IMR-90 (cell line): Measurements from ENCODE around the gene MINK1. TPM values are rescaled to one million over a fixed set of nuclear protein-coding genes. Genes with fewer than 3 reads are reported as not detected.

Experiments
- ATAC-seq: fragments of 200-7000 bp; cut with Tn5 transposase; 2 replicates; pipeline ENCODE4 v1.9.1; 2020; ENCODE audit warnings: low read depth, mild to moderate bottlenecking, moderate library complexity
- BruUV-seq: library from RNA; stranded (reverse); fragments of 400-500 nt; replicated peaks from 2 replicates; lab custom pipeline; 2021; lab: Mats Ljungman, UMichigan
- CTCF ChIA-PET: fragments of 300-600 bp; formaldehyde crosslinking; extraction: SDS; loops from one replicate; lab custom pipeline; 2021; ENCODE audit warnings: antibody characterized with exemption; lab: Yijun Ruan, JAX
- POLR2A ChIA-PET: fragments of 300-600 bp; sonication (Branson Sonifier 250); formaldehyde crosslinking; loops from one replicate; lab custom pipeline; 2022; ENCODE audit warnings: antibody characterized with exemption; ENCODE audit not compliant: unreplicated experiment; lab: Charles Lee
- DNase-seq: peaks from one replicate; pipeline ENCODE4 v3.0.0; 2013
- H2AFZ ChIP-seq: replicated peaks from 2 replicates; pipeline ENCODE3; 2013; ENCODE audit warnings: low read length, mild to moderate bottlenecking; ENCODE audit not compliant: poor library complexity
- H2AK5ac ChIP-seq: 2 replicates; pipeline ENCODE4 v1.6.1; 2013; ENCODE audit warnings: low read depth, low read length, inconsistent platforms
- H2AK9ac ChIP-seq: replicated peaks from 2 replicates; pipeline ENCODE3; 2013; ENCODE audit warnings: mild to moderate bottlenecking, low read depth, low read length, moderate library complexity; ENCODE audit not compliant: poor library complexity
- H2BK120ac ChIP-seq: 2 replicates; pipeline ENCODE4 v1.6.1; 2013; ENCODE audit warnings: low read depth, low read length, inconsistent platforms
- H2BK15ac ChIP-seq: 3 replicates; pipeline ENCODE4 v1.6.1; 2013; ENCODE audit warnings: low read depth, low read length, inconsistent platforms
- H2BK20ac ChIP-seq: 2 replicates; pipeline ENCODE4 v1.6.1; 2013; ENCODE audit warnings: low read depth, mild to moderate bottlenecking, inconsistent platforms, low read length, moderate library complexity
- H2BK5ac ChIP-seq: 2 replicates; pipeline ENCODE4 v1.6.1; 2013; ENCODE audit warnings: mild to moderate bottlenecking, low read depth, low read length, inconsistent platforms; ENCODE audit not compliant: poor library complexity, severe bottlenecking
- H3K14ac ChIP-seq: replicated peaks from 2 replicates; pipeline ENCODE4 v1.6.1; 2013; ENCODE audit warnings: low read depth, low read length, inconsistent platforms
- H3K18ac ChIP-seq: 2 replicates; pipeline ENCODE4 v1.6.1; 2013; ENCODE audit warnings: low read depth, low read length, control low read depth
- H3K23ac ChIP-seq: 2 replicates; pipeline ENCODE4 v1.6.1; 2013; ENCODE audit warnings: low read depth, low read length, inconsistent platforms
- H3K27ac ChIP-seq: 2 replicates; pipeline ENCODE4 v1.5.1; 2013; ENCODE audit warnings: mild to moderate bottlenecking, control low read depth, low read length; ENCODE audit not compliant: insufficient read depth
- H3K27me3 ChIP-seq: 2 replicates; pipeline ENCODE4 v1.6.1; 2013; ENCODE audit warnings: low read length; ENCODE audit not compliant: control insufficient read depth, insufficient read depth
- H3K36me3 ChIP-seq: 2 replicates; pipeline ENCODE4 v1.6.1; 2013; ENCODE audit warnings: low read length, mixed read lengths; ENCODE audit not compliant: control insufficient read depth, insufficient read depth
- H3K4ac ChIP-seq: 2 replicates; pipeline ENCODE4 v1.6.1; 2013; ENCODE audit warnings: low read depth, low read length, inconsistent platforms
- H3K4me1 ChIP-seq: 2 replicates; pipeline ENCODE4 v1.6.1; 2013; ENCODE audit warnings: low read length, mixed read lengths; ENCODE audit not compliant: control insufficient read depth, insufficient read depth
- H3K4me2 ChIP-seq: 2 replicates; pipeline ENCODE4 v1.6.1; 2013; ENCODE audit warnings: low read depth, mild to moderate bottlenecking, control low read depth, low read length, moderate library complexity
- H3K4me3 ChIP-seq: 2 replicates; pipeline ENCODE4 v1.5.1; 2013; ENCODE audit warnings: low read depth, mild to moderate bottlenecking, control low read depth, low read length, moderate library complexity; ENCODE audit not compliant: insufficient read depth
- H3K56ac ChIP-seq: 2 replicates; pipeline ENCODE4 v1.6.1; 2013; ENCODE audit warnings: low read length, inconsistent platforms; ENCODE audit not compliant: insufficient read depth; ENCODE audit errors: extremely low read depth
- H3K79me1 ChIP-seq, 2 experiments: 2 replicates each; pipeline ENCODE4 v1.6.1; 2013; ENCODE audit warnings: low read length in 2 of 2, inconsistent platforms in 1 of 2, low read depth in 1 of 2
- H3K9ac ChIP-seq: 2 replicates; pipeline ENCODE4 v1.6.1; 2013; ENCODE audit warnings: low read depth, low read length, control low read depth
- H3K9me1 ChIP-seq: 2 replicates; pipeline ENCODE4 v1.6.1; 2013; ENCODE audit warnings: low read length, inconsistent platforms; ENCODE audit not compliant: insufficient read depth
- H3K9me3 ChIP-seq: 2 replicates; pipeline ENCODE4 v1.6.1; 2013; ENCODE audit warnings: low read length; ENCODE audit not compliant: control insufficient read depth, insufficient read depth
- H4K20me1 ChIP-seq: 2 replicates; pipeline ENCODE4 v1.6.1; 2013; ENCODE audit warnings: low read length, inconsistent platforms; ENCODE audit not compliant: insufficient read depth
- H4K5ac ChIP-seq: 2 replicates; pipeline ENCODE4 v1.6.1; 2013; ENCODE audit warnings: mild to moderate bottlenecking, low read depth, low read length, control low read depth
- H4K8ac ChIP-seq, 2 experiments: 2 replicates each; pipeline ENCODE4 v1.6.1; 2013; ENCODE audit warnings: low read depth in 2 of 2, low read length in 2 of 2, control low read depth in 1 of 2, inconsistent platforms in 1 of 2
- H4K91ac ChIP-seq: 2 replicates; pipeline ENCODE4 v1.6.1; 2013; ENCODE audit warnings: low read depth, low read length, inconsistent platforms; ENCODE audit not compliant: insufficient read depth
- BHLHE40 ChIP-seq: fragments of 150-350 bp; IDR thresholded peaks from 2 replicates; pipeline ENCODE4 v1.6.1; 2016; ENCODE audit warnings: mild to moderate bottlenecking, low read depth, low read length
- CEBPB ChIP-seq: IDR thresholded peaks from 2 replicates; pipeline ENCODE4 v1.6.1; 2012; ENCODE audit warnings: low read depth, low read length, improper control_type of control experiment
- CHD1 ChIP-seq: IDR thresholded peaks from 2 replicates; pipeline ENCODE4 v1.6.1; 2012; ENCODE audit warnings: low read depth, low read length, improper control_type of control experiment
- CTCF ChIP-seq: conservative IDR thresholded peaks from 2 replicates; pipeline ENCODE4 v1.5.1; 2012; ENCODE audit warnings: mild to moderate bottlenecking, low read depth, low read length, improper control_type of control experiment
- ELK1 ChIP-seq: fragments of 150-350 bp; IDR thresholded peaks from 2 replicates; pipeline ENCODE4 v1.6.1; 2016; ENCODE audit warnings: low read depth, mild to moderate bottlenecking, low read length, moderate library complexity, borderline replicate concordance
- FOS ChIP-seq: fragments of 150-350 bp; IDR thresholded peaks from 2 replicates; pipeline ENCODE4 v1.6.1; 2016; ENCODE audit warnings: low read depth, low read length
- MAFK ChIP-seq: IDR thresholded peaks from 2 replicates; pipeline ENCODE4 v1.6.1; 2012; ENCODE audit warnings: low read depth, low read length, improper control_type of control experiment
- MAZ ChIP-seq: IDR thresholded peaks from 2 replicates; pipeline ENCODE4 v1.6.1; 2012; ENCODE audit warnings: low read depth, mild to moderate bottlenecking, low read length, improper control_type of control experiment, moderate library complexity, borderline replicate concordance
- MXI1 ChIP-seq: IDR thresholded peaks from 2 replicates; pipeline ENCODE4 v1.6.1; 2012; ENCODE audit warnings: low read depth, mild to moderate bottlenecking, low read length, moderate library complexity, borderline replicate concordance
- NFE2L2 ChIP-seq: fragments of 150-350 bp; IDR thresholded peaks from 2 replicates; pipeline ENCODE4 v1.6.1; 2016; ENCODE audit warnings: low read depth, mild to moderate bottlenecking, low read length
- POLR2A ChIP-seq: IDR thresholded peaks from 2 replicates; pipeline ENCODE4 v1.6.1; 2012; ENCODE audit warnings: mild to moderate bottlenecking, low read depth, low read length
- RAD21 ChIP-seq: IDR thresholded peaks from 2 replicates; pipeline ENCODE4 v1.6.1; 2012; ENCODE audit warnings: low read length, improper control_type of control experiment
- RCOR1 ChIP-seq: IDR thresholded peaks from 2 replicates; pipeline ENCODE4 v1.6.1; 2012; ENCODE audit warnings: mild to moderate bottlenecking, low read length, improper control_type of control experiment; ENCODE audit not compliant: insufficient replicate concordance
- RFX5 ChIP-seq: IDR thresholded peaks from 2 replicates; pipeline ENCODE4 v1.8.0; 2012; ENCODE audit warnings: low read depth, mild to moderate bottlenecking, low read length, moderate library complexity
- SMC3 ChIP-seq: fragments of 150-350 bp; IDR thresholded peaks from 2 replicates; pipeline ENCODE4 v1.6.1; 2016; ENCODE audit warnings: low read depth, mild to moderate bottlenecking, antibody characterized with exemption, low read length, moderate library complexity
- USF2 ChIP-seq: fragments of 150-350 bp; IDR thresholded peaks from 2 replicates; pipeline ENCODE4 v1.6.1; 2017; ENCODE audit warnings: mild to moderate bottlenecking, antibody characterized with exemption, low read length, low read depth
- WGBS, 2 experiments: methylation state at CpG; one replicate each; pipeline versions ENCODE4 v1.1.5 to v1.1.7; 2013; ENCODE audit warnings: missing lambda C conversion rate in 2 of 2; ENCODE audit not compliant: insufficient read length in 1 of 2; ENCODE audit errors: extremely low coverage in 2 of 2; 5-methylcytosine and 5-hydroxymethylcytosine counted together
- dilution Hi-C: fragments of 300-500 bp; cut with HindIII; formaldehyde crosslinking; loops from one replicate; pipeline ENCODE4 v1.14.3; 2018; ENCODE audit warnings: low sequenced_read_pairs; ENCODE audit not compliant: unreplicated experiment
- in situ Hi-C: fragments of 300-500 bp; cut with MboI; formaldehyde crosslinking; loops from 3 replicates; pipeline ENCODE4 v1.14.3; 2019; ENCODE audit warnings: low sequenced_read_pairs, inconsistent platforms, mixed read lengths
- intact Hi-C: fragments of 100-400 bp; cut with micrococcal nuclease; formaldehyde crosslinking; loops from 2 replicates; pipeline ENCODE4 v1.10.0; 2022
- polyA plus RNA-seq, 3 experiments: library from polyadenylated mRNA; depleted of rRNA; stranded (reverse); fragments of >200 nt; gene quantifications; 2 replicates each; pipeline ENCODE4 v1.2.3, GENCODE V29; 2012; ENCODE audit warnings: low replicate concordance in 1 of 3
- total RNA-seq: library from RNA; depleted of rRNA; stranded (reverse); fragments of >200 nt; gene quantifications from 2 replicates; pipeline ENCODE4 v1.2.3, GENCODE V29; 2012

MINK1 gene
- total and polyA plus RNA-seq, 2 of the 4 experiments (the other 2 are of a cell fraction) = 12.2 to 40.9 TPM

GRCh38 chr17:4863321-4863720, 30.2 kb downstream of the MINK1 start:
- Histone ChIP-seq H3K4me2 (no peak overlapping the region), H3K36me3 (peaks cover 3% of the 10 kb centered on the region; the same call in 1 of the 2 replicates), H3K4ac (no peak overlapping the region), H3K14ac (no peak overlapping the region), H4K20me1 (peaks cover 29% of the 10 kb centered on the region), H2AFZ (no peak overlapping the region), H3K23ac (no peak overlapping the region), H3K4me3 (no peak overlapping the region), H3K27ac (no peak overlapping the region), H3K18ac (no peak overlapping the region), H2AK5ac (no peak overlapping the region), H3K9me1 (peaks cover 3% of the 10 kb centered on the region; the same call in 1 of the 2 replicates), H2BK5ac (no peak overlapping the region), H3K27me3 (no peaks in the 10 kb centered on the region), H2BK120ac (no peak overlapping the region), H4K91ac (no peak overlapping the region), H4K5ac (no peak overlapping the region), H3K9me3 (no peaks in the 10 kb centered on the region), H3K9ac (no peak overlapping the region), H3K4me1 (peaks cover 3% of the 10 kb centered on the region; the same call in 1 of the 2 replicates), H2AK9ac (no peak overlapping the region), H2BK20ac (no peak overlapping the region), H4K8ac (no peak overlapping the region), H3K79me1 (peaks cover 3 to 42% of the 10 kb centered on the region in 2 experiments; a peak in 3 of 4 replicates), H3K56ac (no peak overlapping the region), H2BK15ac (no peak overlapping the region)
- intact Hi-C loops = no loop called here
- ChIA-PET CTCF (no interaction called here), POLR2A (no interaction called here)
- dilution Hi-C loops = no loop called here
- BruUV-seq = no TSS peak
- no CpG with 5 or more reads among the region's 1 CpG for WGBS, 2 experiments
- DNase-seq (no peak), ATAC-seq (no peak)
- TF ChIP-seq CHD1 (no peak), MAFK (no peak), BHLHE40 (no peak), ELK1 (no peak), RAD21 (no peak), RCOR1 (no peak), MAZ (no peak), USF2 (no peak), MXI1 (no peak), SMC3 (no peak), NFE2L2 (no peak), RFX5 (no peak), FOS (no peak), POLR2A (no peak), CTCF (no peak), CEBPB (no peak)
- in situ Hi-C loops = no loop called here
